Right lobe of liver (tissue), 4 donors: ENCODE data around the gene STX4.

Source experiments
- POLR2A ChIP-seq: fragments of 450-650 bp; IDR thresholded peaks from one replicate; pipeline ENCODE4 v1.6.1; 2017; ENCODE audit warnings: antibody characterized with exemption, mild to moderate bottlenecking
- TF ChIP-seq, protein P1 (sequence below), 4 donors: fragments of 200-600 bp in 3 of 4; fragments of 450-650 bp in 1 of 4; IDR thresholded peaks; one replicate each; pipeline versions ENCODE4 v1.5.1 to v1.8.0; 2016 to 2022; ENCODE audit warnings: antibody characterized with exemption in 4 of 4, mild to moderate bottlenecking in 2 of 4
- donor health status: DM: no; HTN: no; CAD: no.
- donor health status: DM: no; HTN: no; CAD: no.
- donor health status: DM: no; HTN: yes; CAD: no.

DNA sequence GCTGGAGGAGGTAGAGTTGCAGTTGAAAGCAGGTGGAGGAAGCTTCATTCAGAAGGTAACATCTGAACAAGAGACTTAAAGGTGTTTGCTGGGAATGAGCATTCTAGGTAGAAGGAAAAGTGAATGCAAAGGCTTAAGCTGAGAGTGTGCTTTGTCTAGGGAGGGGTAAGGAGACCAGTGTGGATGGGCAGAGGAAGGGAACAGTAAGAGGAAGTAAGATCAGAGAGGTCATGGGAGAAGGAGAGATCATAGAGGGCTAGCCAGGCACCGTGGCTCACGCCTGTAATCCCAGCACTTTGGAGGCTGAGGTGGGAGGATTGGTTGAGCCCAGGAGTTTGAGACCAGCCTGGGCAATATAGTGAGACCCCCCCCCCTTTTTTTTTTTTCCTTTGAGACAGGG, 3.3 kb downstream of the STX4 start:
- TF ChIP-seq, protein P1, sequence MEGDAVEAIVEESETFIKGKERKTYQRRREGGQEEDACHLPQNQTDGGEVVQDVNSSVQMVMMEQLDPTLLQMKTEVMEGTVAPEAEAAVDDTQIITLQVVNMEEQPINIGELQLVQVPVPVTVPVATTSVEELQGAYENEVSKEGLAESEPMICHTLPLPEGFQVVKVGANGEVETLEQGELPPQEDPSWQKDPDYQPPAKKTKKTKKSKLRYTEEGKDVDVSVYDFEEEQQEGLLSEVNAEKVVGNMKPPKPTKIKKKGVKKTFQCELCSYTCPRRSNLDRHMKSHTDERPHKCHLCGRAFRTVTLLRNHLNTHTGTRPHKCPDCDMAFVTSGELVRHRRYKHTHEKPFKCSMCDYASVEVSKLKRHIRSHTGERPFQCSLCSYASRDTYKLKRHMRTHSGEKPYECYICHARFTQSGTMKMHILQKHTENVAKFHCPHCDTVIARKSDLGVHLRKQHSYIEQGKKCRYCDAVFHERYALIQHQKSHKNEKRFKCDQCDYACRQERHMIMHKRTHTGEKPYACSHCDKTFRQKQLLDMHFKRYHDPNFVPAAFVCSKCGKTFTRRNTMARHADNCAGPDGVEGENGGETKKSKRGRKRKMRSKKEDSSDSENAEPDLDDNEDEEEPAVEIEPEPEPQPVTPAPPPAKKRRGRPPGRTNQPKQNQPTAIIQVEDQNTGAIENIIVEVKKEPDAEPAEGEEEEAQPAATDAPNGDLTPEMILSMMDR (IDR thresholded peaks at IDR 0.05), result no peak
- no peak for TF ChIP-seq POLR2A
